ENCODE results near the gene CRY1.
"Not testable (repeated sequence)": the region's sequence is repeated elsewhere in the genome, so short reads cannot be mapped to it uniquely, and the experiment has no call there.

Gene CRY1

GRCh38 chr12:107122452-107122958 lies 29.2 kb upstream of the CRY1 start:
- Mint-ChIP-seq H3K4me1 (ENCODE audit: low read depth) (no peaks in the 10 kb centered on the region), H3K4me3 (no peak overlapping the region), H3K27me3 (peaks cover 5% of the 10 kb centered on the region), H3K27ac (no peak overlapping the region), H3K36me3 (ENCODE audit: low read depth) (no peaks in the 10 kb centered on the region), H3K9me3 (no peaks in the 10 kb centered on the region)
- intact Hi-C loops (cut with micrococcal nuclease) = no loop called here

- Mint-ChIP-seq H3K27ac (no peak overlapping the region), H3K27me3 (peaks cover 5% of the 10 kb centered on the region), H3K36me3 (ENCODE audit: low read depth) (no peaks in the 10 kb centered on the region), H3K4me1 (ENCODE audit: low read depth) (no peaks in the 10 kb centered on the region), H3K4me3 (no peak overlapping the region), H3K9me3 (no peaks in the 10 kb centered on the region)
- intact Hi-C loops (cut with micrococcal nuclease) = no loop called here
Measured at GRCh38 chr12:107119091-107119490, 25.7 kb upstream of the CRY1 start.

- H3K4me3 Mint-ChIP-seq = no peak overlapping the region
- intact Hi-C loops (cut with micrococcal nuclease) = no loop called here
- no peaks in the 10 kb centered on the region for H3K4me1 Mint-ChIP-seq (ENCODE audit: low read depth)
- no peak overlapping the region for H3K27ac Mint-ChIP-seq
- H3K36me3 Mint-ChIP-seq (ENCODE audit: low read depth) = no peaks in the 10 kb centered on the region
- H3K27me3 Mint-ChIP-seq = peaks cover 4% of the 10 kb centered on the region
- no peaks in the 10 kb centered on the region for H3K9me3 Mint-ChIP-seq
Measured at GRCh38 chr12:107118624-107119023, 25.3 kb upstream of the CRY1 start.

GRCh38 chr12:107115119-107115518 lies 21.8 kb upstream of the CRY1 start:
- intact Hi-C loops (cut with micrococcal nuclease) = no loop called here
- Mint-ChIP-seq H3K27me3 (peaks cover 9% of the 10 kb centered on the region), H3K36me3 (ENCODE audit: low read depth) (no peaks in the 10 kb centered on the region), H3K4me3 (no peak overlapping the region), H3K27ac (no peak overlapping the region), H3K4me1 (ENCODE audit: low read depth) (no peaks in the 10 kb centered on the region), H3K9me3 (no peaks in the 10 kb centered on the region)

GRCh38 chr12:107111314-107111713 lies 18.0 kb upstream of the CRY1 start:
- H3K4me1 Mint-ChIP-seq (ENCODE audit: low read depth) = no peaks in the 10 kb centered on the region
- no peaks in the 10 kb centered on the region for H3K9me3 Mint-ChIP-seq
- H3K36me3 Mint-ChIP-seq (ENCODE audit: low read depth) = no peaks in the 10 kb centered on the region
- no peak overlapping the region for H3K4me3 Mint-ChIP-seq
- intact Hi-C loops (cut with micrococcal nuclease) = no loop called here
- H3K27ac Mint-ChIP-seq = no peak overlapping the region
- H3K27me3 Mint-ChIP-seq = peaks cover 11% of the 10 kb centered on the region

GRCh38 chr12:107109726-107110719 lies 16.7 kb upstream of the CRY1 start:
- Mint-ChIP-seq H3K4me1 (ENCODE audit: low read depth) (no peaks in the 10 kb centered on the region), H3K27me3 (peaks cover 15% of the 10 kb centered on the region), H3K9me3 (no peaks in the 10 kb centered on the region), H3K4me3 (no peak overlapping the region), H3K27ac (no peak overlapping the region), H3K36me3 (ENCODE audit: low read depth) (no peaks in the 10 kb centered on the region)
- intact Hi-C loops (cut with micrococcal nuclease) = no loop called here

- peaks cover 17% of the 10 kb centered on the region for H3K27me3 Mint-ChIP-seq
- no peak overlapping the region for H3K27ac Mint-ChIP-seq
- intact Hi-C loops (cut with micrococcal nuclease) = no loop called here
- H3K4me3 Mint-ChIP-seq = no peak overlapping the region
- H3K36me3 Mint-ChIP-seq (ENCODE audit: low read depth) = no peaks in the 10 kb centered on the region
- H3K4me1 Mint-ChIP-seq (ENCODE audit: low read depth) = no peaks in the 10 kb centered on the region
- no peaks in the 10 kb centered on the region for H3K9me3 Mint-ChIP-seq
Measured at GRCh38 chr12:107108995-107109508, 15.7 kb upstream of the CRY1 start.

- H3K4me1 Mint-ChIP-seq (ENCODE audit: low read depth); H3K9me3 Mint-ChIP-seq; H3K4me3 Mint-ChIP-seq; H3K27ac Mint-ChIP-seq; H3K36me3 Mint-ChIP-seq (ENCODE audit: low read depth); intact Hi-C loops (cut with micrococcal nuclease): not testable (repeated sequence)
- peaks cover 15% of the 10 kb centered on the region for H3K27me3 Mint-ChIP-seq
Measured at GRCh38 chr12:107108366-107108765, 15.0 kb upstream of the CRY1 start.

- Mint-ChIP-seq H3K27me3 (peaks cover 11% of the 10 kb centered on the region), H3K36me3 (ENCODE audit: low read depth) (no peaks in the 10 kb centered on the region), H3K9me3 (no peaks in the 10 kb centered on the region)
Measured at GRCh38 chr12:107107381-107107780, 14.0 kb upstream of the CRY1 start.

GRCh38 chr12:107106241-107107025 lies 13.1 kb upstream of the CRY1 start:
- Mint-ChIP-seq H3K36me3 (ENCODE audit: low read depth) (no peaks in the 10 kb centered on the region), H3K27ac (no peak overlapping the region), H3K4me3 (no peak overlapping the region), H3K27me3 (peaks cover 11% of the 10 kb centered on the region), H3K9me3 (no peaks in the 10 kb centered on the region), H3K4me1 (ENCODE audit: low read depth) (no peaks in the 10 kb centered on the region)
- intact Hi-C loops (cut with micrococcal nuclease) = no loop called here

More at GRCh38 chr12:107107381-107107780, 14.0 kb upstream of the CRY1 start:
- Mint-ChIP-seq H3K27ac (no peak overlapping the region), H3K4me1 (ENCODE audit: low read depth) (no peaks in the 10 kb centered on the region), H3K4me3 (no peak overlapping the region)
- intact Hi-C loops (cut with micrococcal nuclease) = no loop called here

- Mint-ChIP-seq H3K27me3 (peaks cover 9% of the 10 kb centered on the region), H3K9me3 (no peaks in the 10 kb centered on the region), H3K4me1 (ENCODE audit: low read depth) (no peaks in the 10 kb centered on the region), H3K27ac (no peak overlapping the region), H3K36me3 (ENCODE audit: low read depth) (no peaks in the 10 kb centered on the region), H3K4me3 (no peak overlapping the region)
- intact Hi-C loops (cut with micrococcal nuclease) = loop anchor here (2.0 kb wide), 1 partner anchor 719 kb away; no protein-coding TSS in a partner anchor
Measured at GRCh38 chr12:107105410-107105703, 12.0 kb upstream of the CRY1 start.

GRCh38 chr12:107103516-107103915 lies 10.2 kb upstream of the CRY1 start:
- H3K4me3 Mint-ChIP-seq = no peak overlapping the region
- no peaks in the 10 kb centered on the region for H3K4me1 Mint-ChIP-seq (ENCODE audit: low read depth)
- H3K9me3 Mint-ChIP-seq = no peaks in the 10 kb centered on the region
- H3K36me3 Mint-ChIP-seq (ENCODE audit: low read depth) = no peaks in the 10 kb centered on the region
- peaks cover 11% of the 10 kb centered on the region for H3K27me3 Mint-ChIP-seq
- H3K27ac Mint-ChIP-seq = no peak overlapping the region
- intact Hi-C loops (cut with micrococcal nuclease) = no loop called here

- no peaks in the 10 kb centered on the region for H3K36me3 Mint-ChIP-seq (ENCODE audit: low read depth)
Measured at GRCh38 chr12:107103097-107103496, 9.7 kb upstream of the CRY1 start.

GRCh38 chr12:107102294-107102693 lies 8.9 kb upstream of the CRY1 start:
- Mint-ChIP-seq H3K27me3 (peaks cover 15% of the 10 kb centered on the region), H3K36me3 (ENCODE audit: low read depth) (no peaks in the 10 kb centered on the region), H3K4me1 (ENCODE audit: low read depth) (no peaks in the 10 kb centered on the region), H3K27ac (no peak overlapping the region), H3K9me3 (no peaks in the 10 kb centered on the region), H3K4me3 (no peak overlapping the region)
- intact Hi-C loops (cut with micrococcal nuclease) = no loop called here

More at GRCh38 chr12:107103097-107103496, 9.7 kb upstream of the CRY1 start:
- no peaks in the 10 kb centered on the region for H3K9me3 Mint-ChIP-seq
- H3K27me3 Mint-ChIP-seq = peaks cover 12% of the 10 kb centered on the region
- no peaks in the 10 kb centered on the region for H3K4me1 Mint-ChIP-seq (ENCODE audit: low read depth)
- no peak overlapping the region for H3K4me3 Mint-ChIP-seq
- intact Hi-C loops (cut with micrococcal nuclease) = no loop called here
- H3K27ac Mint-ChIP-seq = no peak overlapping the region

Data from dendritic cell treated with granulocyte-macrophage colony-stimulating factor and Interleukin-4, amounts not matched to agents 40 ng/mL and 50 ng/mL, for 4 days (primary cell).